ENCODE data around the gene KIF27.

DNA sequence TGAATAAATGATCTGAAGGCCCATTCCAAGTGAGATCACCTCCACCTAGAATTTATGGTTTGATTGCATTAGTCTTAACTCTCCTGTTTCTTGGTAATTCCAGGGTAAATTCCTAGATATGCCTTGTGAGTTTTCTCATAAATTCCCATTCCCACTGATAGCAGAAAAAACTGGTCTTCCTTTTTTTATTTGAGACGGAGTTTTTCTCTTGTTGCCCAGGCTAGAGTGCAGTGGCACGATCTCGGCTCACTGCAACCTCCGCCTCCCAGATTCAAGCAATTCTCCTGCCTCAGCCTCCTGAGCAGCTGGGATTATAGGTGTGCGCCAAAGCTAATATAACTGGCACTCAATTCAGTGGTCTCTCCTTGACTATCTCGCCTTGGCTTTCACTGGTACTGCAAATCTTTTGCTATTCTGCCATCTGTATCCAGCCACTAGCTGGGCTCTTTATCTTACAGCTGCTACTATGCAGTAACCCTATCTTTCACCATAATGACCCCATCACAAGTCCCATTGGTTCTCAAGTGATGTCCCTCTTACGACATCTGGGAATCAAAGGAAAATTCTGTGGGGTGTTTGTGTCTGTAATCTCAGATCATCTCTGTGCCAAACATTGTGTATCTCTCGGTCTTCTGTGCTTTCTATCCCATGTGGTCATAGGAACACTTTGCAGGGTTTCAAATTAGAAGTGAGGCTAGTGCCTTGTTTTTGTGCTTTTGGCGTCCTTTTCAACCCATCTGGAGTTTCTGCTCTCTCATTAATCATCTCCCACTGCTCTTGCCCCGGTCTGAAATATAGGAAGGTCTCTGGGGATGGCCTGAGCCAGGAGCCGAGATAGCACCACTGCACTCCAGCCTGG is 44.3 kb upstream of the KIF27 start:
- TF ChIP-seq, protein P1, sequence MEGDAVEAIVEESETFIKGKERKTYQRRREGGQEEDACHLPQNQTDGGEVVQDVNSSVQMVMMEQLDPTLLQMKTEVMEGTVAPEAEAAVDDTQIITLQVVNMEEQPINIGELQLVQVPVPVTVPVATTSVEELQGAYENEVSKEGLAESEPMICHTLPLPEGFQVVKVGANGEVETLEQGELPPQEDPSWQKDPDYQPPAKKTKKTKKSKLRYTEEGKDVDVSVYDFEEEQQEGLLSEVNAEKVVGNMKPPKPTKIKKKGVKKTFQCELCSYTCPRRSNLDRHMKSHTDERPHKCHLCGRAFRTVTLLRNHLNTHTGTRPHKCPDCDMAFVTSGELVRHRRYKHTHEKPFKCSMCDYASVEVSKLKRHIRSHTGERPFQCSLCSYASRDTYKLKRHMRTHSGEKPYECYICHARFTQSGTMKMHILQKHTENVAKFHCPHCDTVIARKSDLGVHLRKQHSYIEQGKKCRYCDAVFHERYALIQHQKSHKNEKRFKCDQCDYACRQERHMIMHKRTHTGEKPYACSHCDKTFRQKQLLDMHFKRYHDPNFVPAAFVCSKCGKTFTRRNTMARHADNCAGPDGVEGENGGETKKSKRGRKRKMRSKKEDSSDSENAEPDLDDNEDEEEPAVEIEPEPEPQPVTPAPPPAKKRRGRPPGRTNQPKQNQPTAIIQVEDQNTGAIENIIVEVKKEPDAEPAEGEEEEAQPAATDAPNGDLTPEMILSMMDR (IDR thresholded peaks at IDR 0.05) = no peak
- TF ChIP-seq POLR2A (IDR thresholded peaks at IDR 0.05) (no peak), EP300 (IDR thresholded peaks at IDR 0.05) (no peak)

Data from tibial nerve (tissue), 4 donors.